HG03460 (cell line): ENCODE data around the gene GOPC.
"Not testable (repeated sequence)": the region's sequence is repeated elsewhere in the genome, so short reads cannot be mapped to it uniquely, and the experiment has no call there.

Source experiments
- ATAC-seq: cut with Tn5 transposase; IDR thresholded peaks from one replicate; pipeline ENCODE4 v1.9.1; 2021; ENCODE audit not compliant: unreplicated experiment

GOPC gene

DNA sequence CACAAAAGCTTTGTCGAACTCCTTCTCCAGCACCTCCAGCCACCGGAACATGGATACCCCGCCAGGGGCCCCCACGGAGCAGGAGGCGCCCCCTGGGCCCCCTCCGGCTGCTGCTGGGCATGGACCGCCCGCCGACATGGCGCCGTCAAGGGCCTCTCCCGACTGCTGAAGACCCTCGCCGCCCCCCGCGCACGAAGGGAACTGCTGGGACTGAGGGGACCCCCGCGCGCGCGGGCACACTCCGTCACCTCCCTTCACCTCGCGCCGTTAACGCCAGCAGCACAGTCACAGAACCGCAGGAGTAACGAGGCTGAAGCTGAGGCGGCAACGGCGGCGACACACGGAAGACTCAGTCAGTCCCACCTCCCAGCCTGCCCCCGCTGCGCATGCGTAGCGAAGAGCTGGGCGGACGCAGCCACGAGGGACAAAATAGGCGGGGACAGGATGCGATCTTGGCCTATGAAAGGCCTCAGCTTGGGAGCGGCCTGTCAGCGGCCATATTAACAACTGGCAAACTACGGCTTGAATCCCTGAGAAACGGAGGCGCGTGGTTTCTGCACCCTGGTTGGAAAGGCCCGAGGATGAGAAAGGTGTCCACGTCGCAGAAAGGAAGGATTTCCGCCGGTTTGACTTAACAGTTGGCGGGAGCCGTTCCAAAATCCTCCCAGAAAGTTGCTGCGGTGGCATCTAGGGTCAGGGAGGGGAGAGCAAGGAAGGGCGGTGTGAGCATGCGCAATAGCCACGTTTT, at the start of gene GOPC:
TSS of gene GOPC (minus strand) at position 361 of the 748 bp plus-strand sequence. CDS start at position 138, 223 bp downstream.
- peak; percentile 91 for ATAC-seq

DNA sequence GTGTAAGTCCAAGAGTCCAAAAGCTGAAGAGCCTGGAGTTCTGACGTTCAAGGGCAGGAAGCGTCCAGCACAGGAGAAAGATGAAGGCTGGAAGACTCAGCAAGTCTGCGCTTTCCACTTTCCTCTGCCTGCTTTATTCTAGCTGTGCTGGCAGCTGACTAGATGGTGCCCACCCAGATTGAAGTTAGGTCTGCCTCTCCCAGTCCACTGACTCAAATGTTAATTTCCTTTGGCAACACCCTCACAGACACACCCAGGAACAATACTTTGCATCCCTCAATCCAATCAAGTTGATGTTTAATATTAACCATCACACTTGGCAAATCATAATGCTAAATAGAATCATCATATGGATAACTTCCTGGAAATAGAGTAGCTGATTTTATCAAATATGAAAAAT, 49.7 kb upstream of the GOPC start:
- not testable (repeated sequence) for ATAC-seq

- ATAC-seq = no peak
Measured at GRCh38 chr6:117642976-117643375, 40.7 kb upstream of the GOPC start.

GRCh38 chr6:117637770-117638169, 35.5 kb upstream of the GOPC start:
- ATAC-seq = no peak

- no peak for ATAC-seq
Measured at GRCh38 chr6:117629119-117629660, 26.9 kb upstream of the GOPC start.

DNA sequence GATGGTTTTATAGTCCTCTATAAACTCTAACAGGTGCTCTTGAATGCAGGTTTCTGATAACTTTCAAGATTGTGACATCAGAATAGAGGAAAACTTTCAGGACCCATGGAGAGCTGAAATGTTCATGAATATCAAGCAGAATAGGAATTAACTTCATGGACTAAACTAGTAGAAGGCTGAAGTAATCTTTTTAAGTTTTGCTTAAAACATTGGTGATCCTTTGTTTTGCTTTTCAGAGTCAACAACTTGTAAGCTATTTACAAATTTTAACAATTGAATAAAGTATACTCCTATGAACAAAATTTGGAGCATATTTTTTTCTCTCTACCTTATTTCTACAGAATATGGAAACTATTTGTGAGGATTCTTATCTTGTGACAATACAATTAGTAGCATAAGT, 25.2 kb upstream of the GOPC start:
- no peak for ATAC-seq

- no peak for ATAC-seq
Measured at GRCh38 chr6:117624869-117625481, 22.7 kb upstream of the GOPC start.

GRCh38 chr6:117619178-117619577, 16.9 kb upstream of the GOPC start:
- ATAC-seq = no peak

DNA sequence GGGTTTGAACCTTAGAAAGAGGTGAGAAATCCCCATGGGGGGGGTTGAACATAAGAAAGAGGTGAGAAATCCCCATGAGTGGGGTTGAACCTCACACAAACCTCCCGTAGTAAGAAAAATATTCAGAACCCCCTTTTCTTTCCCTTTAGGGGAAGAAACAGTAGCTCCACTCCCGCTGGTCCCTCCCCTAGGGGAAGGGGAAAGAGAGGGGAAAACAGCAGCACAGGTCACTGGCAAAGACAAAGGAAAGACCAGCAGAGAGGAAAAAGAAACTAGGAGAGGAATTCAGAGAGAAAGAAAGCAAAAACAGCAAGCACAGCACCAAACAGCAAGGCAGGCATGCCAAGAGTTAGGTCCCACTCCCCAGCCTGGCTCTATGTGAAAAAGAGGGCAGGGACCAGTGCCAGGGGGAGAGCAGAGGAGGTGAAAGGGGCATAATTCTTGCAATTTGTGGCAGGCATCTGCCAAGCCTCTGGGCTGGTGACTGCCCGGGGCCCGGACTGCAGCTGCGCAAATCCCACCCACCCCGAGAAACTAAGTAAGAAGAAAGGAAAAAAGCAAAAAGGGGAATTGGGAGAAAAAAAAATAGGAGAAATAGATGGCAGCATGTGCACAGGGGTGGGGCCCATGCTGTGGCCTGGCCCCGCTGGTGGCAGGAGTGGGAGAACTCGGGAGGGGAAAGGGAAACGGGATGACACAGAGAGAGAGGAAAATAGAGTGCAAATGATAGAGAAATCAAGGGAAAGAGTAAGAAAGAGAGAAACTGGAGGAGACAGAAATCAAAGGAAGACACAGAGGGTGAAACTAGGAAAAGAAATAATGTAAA, 15.1 kb upstream of the GOPC start:
- ATAC-seq = no peak

DNA sequence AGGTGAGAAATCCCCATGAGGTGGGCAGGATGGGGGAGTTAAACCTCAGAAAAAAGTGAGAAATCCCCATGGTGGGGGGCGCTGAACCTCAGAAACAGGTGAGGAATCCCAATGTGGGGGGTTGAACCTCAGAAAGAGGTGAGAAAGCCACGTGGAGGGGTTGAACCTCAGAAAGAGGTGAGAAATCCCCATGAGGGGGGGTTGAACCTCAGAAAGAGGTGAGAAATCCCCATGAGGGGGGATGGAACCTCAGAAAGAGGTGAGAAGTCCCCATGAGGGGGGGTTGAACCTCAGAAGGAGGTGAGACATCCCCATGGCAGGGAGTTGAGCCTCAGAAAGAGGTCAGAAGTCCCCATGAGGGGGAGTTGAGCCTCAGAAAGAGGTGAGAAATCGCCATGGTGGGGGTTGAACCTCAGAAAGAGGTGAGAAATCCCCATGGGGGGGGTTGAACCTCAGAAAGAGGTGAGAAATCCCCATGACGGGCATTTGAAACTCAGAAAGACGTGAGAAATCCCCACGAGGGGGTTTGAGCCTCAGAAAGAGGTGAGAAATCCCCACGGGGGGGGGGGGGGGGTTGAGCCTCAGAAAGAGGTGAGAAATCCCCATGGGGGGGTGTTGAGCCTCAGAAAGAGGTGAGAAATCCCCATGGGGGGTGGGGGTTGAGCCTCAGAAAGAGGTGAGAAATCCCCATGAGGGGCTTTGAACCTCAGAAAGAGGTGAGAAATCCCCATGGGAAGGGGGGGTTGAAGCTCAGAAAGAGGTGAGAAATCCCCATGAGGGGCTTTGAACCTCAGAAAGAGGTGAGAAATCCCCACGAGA, 14.3 kb upstream of the GOPC start:
- ATAC-seq = no peak

GRCh38 chr6:117615750-117616390, 13.6 kb upstream of the GOPC start:
- ATAC-seq = no peak

DNA sequence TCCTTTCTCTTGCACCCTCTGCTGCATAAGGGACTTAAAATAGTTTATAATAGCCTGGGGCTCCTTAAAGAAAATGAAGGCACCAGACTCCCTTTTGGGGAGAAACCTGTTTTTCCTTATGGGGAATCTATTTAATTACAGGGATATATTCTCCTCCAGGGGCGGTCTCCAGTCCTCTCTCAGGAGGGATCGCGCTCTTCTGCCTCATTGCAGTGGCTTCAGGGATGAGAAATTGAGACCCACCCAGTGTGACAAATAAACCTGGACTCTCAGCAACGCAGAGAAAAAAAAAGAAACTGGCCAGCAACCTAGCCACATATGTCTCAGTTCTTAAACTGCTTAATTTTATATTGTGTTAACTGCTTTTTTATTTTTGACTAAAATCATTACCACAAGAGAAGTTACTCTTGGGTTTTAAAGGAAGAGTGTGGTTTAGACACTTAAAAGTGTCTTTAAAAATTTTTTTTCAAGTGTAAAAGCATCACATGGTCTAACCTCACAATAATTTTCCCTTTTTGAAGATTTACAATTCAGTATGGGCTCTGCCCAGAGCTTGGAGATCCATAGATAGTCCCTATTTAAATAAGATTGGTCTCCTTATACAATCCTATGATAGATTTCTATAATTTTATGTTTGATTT, 11.7 kb upstream of the GOPC start:
- ATAC-seq = no peak

DNA sequence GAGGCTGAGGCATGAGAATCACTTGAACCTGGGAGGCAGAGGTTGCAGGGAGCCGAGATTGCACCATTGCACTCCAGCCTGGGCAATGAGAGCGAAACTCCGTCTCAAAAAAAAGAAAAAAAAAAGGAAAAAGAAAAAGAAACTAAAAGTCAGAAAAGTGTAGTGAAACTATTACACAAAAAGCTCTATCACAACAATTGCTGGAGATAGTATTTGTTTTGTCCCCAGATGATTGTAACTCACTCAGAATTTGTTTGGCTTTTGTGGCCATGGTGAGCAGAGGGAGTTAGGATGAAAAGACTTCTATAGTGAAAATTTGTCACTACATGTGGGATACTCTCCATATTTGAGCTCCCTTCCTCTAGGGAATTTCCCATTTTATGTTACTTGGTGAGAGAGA, 5.2 kb upstream of the GOPC start:
- no peak for ATAC-seq

DNA sequence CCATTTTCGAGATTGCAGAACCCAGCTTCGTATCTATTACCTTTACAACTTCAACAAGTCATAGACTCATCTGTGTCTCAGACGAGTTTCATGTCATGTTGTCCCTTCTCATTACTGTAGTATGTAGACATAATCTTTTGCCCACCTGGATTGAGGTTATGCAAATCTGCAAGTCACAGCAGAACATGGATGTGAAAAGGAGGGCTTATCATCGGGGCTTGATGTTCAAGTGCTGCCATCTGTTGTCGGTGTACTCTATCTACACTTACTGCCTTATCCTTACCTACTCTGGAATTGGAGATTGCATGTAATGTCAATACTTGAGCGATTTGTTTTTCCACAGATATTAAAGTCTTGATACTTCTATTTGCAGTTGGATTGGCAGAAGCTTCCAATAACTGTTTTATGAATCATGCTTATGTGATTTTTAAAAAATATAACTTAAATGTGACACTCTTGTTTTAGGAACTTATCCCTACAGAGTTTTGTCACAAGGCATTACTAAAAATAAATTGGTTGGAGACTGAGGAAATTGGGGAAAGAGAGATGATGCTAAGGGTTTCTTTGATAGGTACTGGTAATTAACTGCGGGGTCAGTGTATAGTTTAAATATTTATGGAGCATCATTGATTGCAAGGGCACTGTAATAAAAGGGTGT, 3.0 kb upstream of the GOPC start:
- peak; percentile 36 for ATAC-seq

DNA sequence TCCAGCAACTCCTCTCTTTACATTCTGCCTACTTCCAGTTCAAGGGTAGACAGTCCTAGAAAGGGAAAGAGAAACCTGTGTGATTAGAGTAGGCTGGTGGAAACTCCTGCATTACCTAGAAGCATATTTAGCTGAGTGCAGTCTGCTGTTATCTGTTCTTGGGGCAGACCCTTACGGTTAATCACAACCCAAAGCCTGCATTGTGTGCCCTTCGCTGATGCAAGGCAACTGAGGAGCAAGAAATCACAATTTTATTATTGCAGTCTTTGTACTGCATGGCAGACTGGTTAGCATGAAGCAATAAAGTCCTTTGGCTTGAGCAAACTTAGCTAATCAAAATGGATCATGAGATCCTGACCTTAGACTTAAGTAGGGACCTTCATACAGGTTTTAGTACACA, 1.5 kb upstream of the GOPC start:
- no peak for ATAC-seq

DNA sequence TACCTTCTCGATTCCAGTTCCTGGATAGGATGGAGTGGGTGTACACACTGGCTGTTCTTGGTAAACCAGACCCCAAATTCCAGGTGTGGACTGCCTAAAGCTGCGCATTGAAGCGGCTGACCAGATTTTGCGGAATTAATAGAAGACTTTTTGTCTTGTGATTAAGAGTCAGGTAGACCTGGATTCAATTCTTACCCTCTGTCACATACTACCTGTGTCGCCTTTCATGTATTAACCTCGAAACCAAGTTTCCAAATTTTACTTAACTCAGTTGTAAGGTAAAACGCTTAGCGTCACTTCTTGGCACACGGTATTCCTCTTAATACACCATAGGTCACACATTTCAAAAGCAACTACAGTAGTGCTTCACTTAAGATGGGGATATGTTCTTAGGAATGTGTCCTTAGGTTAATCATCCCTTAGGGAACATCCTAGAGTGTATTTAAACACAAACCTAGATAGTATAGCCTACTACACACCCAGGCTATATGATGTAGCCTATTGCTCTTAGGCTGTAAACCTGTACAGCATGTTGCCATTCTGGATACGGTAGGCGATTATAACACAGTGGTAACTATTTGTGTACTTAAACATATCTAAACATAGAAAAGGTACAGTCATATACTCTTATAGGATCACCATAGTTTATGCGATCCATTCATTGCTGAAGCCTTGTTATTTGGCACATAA, 733 bp upstream of the GOPC start:
- ATAC-seq = no peak

GRCh38 chr6:117601811-117602150, 530 bp downstream of the GOPC start:
- ATAC-seq = peak; percentile 12

DNA sequence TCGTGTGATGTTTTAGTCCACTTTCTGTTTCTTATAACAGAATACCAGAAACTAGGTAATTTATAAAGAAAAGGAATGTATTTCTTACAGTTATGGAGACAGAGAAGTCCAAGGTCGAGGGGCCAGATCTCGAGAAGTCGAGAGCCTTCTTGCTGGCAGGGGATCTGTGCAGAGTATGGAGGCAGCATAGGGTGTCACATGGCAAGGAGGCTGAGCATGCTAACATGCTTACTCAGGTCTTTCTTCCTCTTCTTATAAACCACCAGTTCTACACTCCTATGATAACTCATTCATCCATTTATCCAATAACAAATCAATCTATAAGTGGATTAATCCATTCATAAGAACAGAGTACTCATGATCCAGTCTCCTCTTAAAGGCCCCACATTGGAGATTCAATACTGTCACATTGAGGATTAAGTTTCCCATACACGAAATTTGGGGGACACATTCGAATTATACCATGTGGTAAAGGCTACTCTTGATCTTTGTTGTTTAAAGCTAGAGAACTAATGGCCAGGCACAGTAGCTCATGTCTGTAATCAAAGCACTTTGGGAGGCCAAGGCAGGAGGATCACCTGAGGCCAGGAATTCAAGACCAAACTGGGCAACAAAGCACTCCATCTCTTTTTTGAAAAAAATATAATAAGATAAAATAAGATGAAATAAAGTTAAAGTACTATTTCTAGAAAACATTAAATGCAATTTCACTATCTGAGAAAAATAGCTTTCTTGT, 2.1 kb downstream of the GOPC start:
- ATAC-seq = no peak
